Duodenal mucosa (tissue), 2 donors: ENCODE data around the gene WNT6.

ENCODE experiments used
- H3K27ac ChIP-seq: one replicate; pipeline ENCODE4 v1.7.0; 2013; ENCODE audit warnings: low read depth, low read length
- H3K27me3 ChIP-seq, 2 donors: one replicate each; pipeline ENCODE4 v1.7.0; 2013; ENCODE audit warnings: low read length in 2 of 2, control low read depth in 1 of 2; ENCODE audit not compliant: insufficient read depth in 2 of 2, control insufficient read depth in 1 of 2
- H3K36me3 ChIP-seq, 2 donors: one replicate each; pipeline ENCODE4 v1.7.0; 2013; ENCODE audit warnings: low read length in 2 of 2, control low read depth in 1 of 2; ENCODE audit not compliant: insufficient read depth in 2 of 2, control insufficient read depth in 1 of 2
- H3K4me1 ChIP-seq, 2 donors: one replicate each; pipeline ENCODE4 v1.7.0; 2013; ENCODE audit warnings: low read length in 2 of 2, control low read depth in 1 of 2; ENCODE audit not compliant: insufficient read depth in 2 of 2, control insufficient read depth in 1 of 2
- H3K4me3 ChIP-seq, 2 donors: one replicate each; pipeline ENCODE4 v1.7.0; 2013; ENCODE audit warnings: low read length in 2 of 2, low read depth in 1 of 2
- H3K9ac ChIP-seq, 2 donors: one replicate each; pipeline ENCODE4 v1.7.0; 2013; ENCODE audit warnings: low read length in 2 of 2, low read depth in 1 of 2
- H3K9me3 ChIP-seq, 2 donors: one replicate each; pipeline ENCODE4 v1.7.0; 2013; ENCODE audit warnings: low read length in 2 of 2, control low read depth in 1 of 2; ENCODE audit not compliant: control insufficient read depth in 1 of 2

The WNT6 gene

DNA sequence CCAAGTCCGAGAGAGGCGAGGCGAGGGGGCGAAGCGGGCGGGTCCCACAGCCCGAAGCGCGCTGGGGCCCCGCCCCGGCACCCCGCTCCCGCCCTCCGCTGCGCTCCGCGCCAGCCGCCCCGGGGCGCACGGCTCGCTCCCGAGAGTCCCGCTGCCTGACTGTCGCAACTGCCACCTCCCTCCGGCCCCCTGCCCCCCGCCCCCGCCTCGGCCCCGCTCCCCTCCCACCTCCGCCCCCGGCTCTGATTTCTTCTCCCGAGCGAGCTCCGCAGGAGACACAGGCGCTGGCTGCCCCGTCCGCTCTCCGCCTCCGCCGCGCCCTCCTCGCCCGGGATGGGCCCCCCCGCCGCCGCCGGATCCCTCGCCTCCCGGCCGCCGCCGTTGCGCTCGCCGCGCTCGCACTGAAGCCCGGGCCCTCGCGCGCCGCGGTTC is at the start of gene WNT6:
WNT6 (plus strand) TSS at position 250 of the 432 bp plus-strand sequence. CDS start 233 bp downstream, outside the sequence.
- peaks cover 61 to 63% of the 10 kb centered on the region in 2 donors for H3K27me3 ChIP-seq
- no peaks in the 10 kb centered on the region for H3K36me3 ChIP-seq
- no peaks in the 10 kb centered on the region for H3K9me3 ChIP-seq
- peaks cover 0 to 7% of the 10 kb centered on the region in 2 donors for H3K4me1 ChIP-seq
- H3K27ac ChIP-seq = no peak within 1 kb of the TSS
- H3K4me3 ChIP-seq = peak within 1 kb of the TSS in 1 of 2 donors; percentile 48
- H3K9ac ChIP-seq = no peak within 1 kb of the TSS

DNA sequence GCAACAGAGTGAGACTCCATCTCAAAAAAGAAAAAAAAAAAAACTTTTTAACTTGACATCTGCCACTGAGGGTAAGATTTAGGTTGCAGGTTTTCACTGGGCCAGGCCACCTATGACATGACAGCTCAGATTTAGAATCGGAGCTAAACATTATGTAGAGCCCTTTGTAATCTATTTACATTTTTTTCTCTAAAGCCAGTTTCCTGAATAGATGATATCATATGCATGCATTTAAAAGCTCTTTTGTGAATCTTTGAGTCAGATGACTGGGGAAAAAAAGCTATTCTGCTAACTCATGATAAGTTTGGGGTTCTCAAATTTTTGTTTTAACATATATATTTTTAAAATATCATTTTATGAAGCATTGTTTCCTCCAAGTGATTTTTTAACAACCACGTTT is 49.3 kb upstream of the WNT6 start:
- peaks cover 12 to 14% of the 10 kb centered on the region in 2 donors for H3K4me1 ChIP-seq
- H3K4me3 ChIP-seq = no peak overlapping the region
- H3K27me3 ChIP-seq = no peaks in the 10 kb centered on the region
- H3K27ac ChIP-seq = no peak overlapping the region
- peaks cover 13 to 23% of the 10 kb centered on the region in 2 donors for H3K36me3 ChIP-seq
- H3K9ac ChIP-seq = no peak overlapping the region
- no peaks in the 10 kb centered on the region for H3K9me3 ChIP-seq

DNA sequence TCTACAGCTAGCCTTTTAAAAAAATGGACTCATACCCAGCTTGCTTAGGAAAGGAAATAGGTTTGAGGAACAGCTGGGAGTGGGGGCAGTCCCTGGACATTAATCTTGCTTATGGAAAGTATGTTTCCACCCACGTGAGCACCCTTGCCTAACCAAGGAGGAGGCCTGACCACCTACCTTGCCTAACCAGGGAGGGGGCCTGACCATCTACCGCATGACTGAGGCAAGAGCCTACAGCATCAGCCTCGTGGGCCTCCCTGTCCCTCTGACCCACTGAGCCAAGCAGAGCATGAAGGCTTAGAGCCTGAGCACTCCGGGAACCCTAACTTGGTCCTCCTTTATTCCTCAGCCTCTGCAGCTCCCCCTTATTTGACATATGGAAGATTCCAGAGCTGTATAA is 48.2 kb upstream of the WNT6 start:
- Histone ChIP-seq H3K4me1 (peaks cover 12 to 14% of the 10 kb centered on the region in 2 donors), H3K4me3 (no peak overlapping the region), H3K36me3 (peaks cover 20 to 34% of the 10 kb centered on the region in 2 donors), H3K27me3 (no peaks in the 10 kb centered on the region), H3K9me3 (no peaks in the 10 kb centered on the region), H3K9ac (no peak overlapping the region), H3K27ac (no peak overlapping the region)

DNA sequence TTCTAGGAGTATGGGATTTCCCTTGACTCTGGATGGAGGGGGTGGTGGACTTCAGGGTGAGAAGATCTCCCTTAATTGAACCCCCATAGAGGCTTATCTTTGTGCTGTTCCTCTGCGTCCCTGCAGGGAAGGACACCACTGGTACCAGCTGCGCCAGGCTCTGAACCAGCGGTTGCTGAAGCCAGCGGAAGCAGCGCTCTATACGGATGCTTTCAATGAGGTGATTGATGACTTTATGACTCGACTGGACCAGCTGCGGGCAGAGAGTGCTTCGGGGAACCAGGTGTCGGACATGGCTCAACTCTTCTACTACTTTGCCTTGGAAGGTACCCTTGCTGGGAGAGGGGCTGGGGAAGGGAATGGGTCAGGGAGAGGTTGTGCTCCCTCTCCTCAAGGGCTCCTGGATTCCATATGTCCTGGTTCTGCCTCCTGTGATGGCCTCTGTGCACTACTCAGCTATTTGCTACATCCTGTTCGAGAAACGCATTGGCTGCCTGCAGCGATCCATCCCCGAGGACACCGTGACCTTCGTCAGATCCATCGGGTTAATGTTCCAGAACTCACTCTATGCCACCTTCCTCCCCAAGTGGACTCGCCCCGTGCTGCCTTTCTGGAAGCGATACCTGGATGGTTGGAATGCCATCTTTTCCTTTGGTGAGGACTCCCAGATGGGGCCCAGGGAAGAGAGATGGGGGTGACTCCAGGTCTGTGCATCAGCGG is 47.3 kb upstream of the WNT6 start:
- no peak overlapping the region for H3K4me3 ChIP-seq
- H3K9ac ChIP-seq = no peak overlapping the region
- H3K4me1 ChIP-seq = peaks cover 12 to 14% of the 10 kb centered on the region in 2 donors
- no peaks in the 10 kb centered on the region for H3K27me3 ChIP-seq
- no peaks in the 10 kb centered on the region for H3K9me3 ChIP-seq
- H3K36me3 ChIP-seq = peaks cover 20 to 39% of the 10 kb centered on the region in 2 donors
- no peak overlapping the region for H3K27ac ChIP-seq

DNA sequence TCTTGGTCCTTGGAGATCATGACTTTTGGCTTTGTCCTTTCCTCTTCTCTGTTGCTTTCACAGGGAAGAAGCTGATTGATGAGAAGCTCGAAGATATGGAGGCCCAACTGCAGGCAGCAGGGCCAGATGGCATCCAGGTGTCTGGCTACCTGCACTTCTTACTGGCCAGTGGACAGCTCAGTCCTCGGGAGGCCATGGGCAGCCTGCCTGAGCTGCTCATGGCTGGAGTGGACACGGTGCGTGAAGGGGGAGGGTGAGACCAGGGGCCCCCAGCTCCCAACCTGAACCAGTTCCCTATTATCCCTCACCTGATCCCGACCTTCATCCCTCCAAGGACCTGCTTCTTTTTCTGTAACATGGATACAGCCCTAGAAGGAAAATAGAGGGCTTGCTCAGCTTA is 46.7 kb upstream of the WNT6 start:
- Histone ChIP-seq H3K27ac (no peak overlapping the region), H3K9ac (no peak overlapping the region), H3K9me3 (no peaks in the 10 kb centered on the region), H3K27me3 (no peaks in the 10 kb centered on the region), H3K4me1 (peaks cover 12 to 14% of the 10 kb centered on the region in 2 donors), H3K4me3 (no peak overlapping the region), H3K36me3 (peaks cover 20 to 43% of the 10 kb centered on the region in 2 donors)

DNA sequence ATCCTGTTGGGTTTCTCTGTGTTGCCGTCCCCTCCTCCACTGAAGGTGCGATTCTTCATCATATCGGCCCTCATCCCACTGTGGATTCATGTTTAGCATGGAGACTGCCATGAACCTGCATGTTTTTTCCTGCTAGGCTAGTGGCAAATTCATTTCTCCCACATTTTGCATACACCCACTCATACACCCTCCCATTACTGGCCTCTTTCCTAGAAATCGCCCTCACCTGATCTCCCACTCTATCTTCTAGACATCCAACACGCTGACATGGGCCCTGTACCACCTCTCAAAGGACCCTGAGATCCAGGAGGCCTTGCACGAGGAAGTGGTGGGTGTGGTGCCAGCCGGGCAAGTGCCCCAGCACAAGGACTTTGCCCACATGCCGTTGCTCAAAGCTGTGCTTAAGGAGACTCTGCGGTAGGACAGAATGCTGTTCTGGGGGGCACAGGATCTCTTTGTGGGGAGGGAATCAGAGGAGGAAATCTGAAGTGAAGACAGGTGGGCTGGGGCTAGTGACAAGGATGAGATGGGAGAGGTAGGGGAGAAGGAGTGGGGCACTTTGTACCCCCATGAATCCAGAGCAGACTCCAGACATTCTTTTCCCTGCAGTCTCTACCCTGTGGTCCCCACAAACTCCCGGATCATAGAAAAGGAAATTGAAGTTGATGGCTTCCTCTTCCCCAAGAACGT is 45.7 kb upstream of the WNT6 start:
- Histone ChIP-seq H3K9me3 (no peaks in the 10 kb centered on the region), H3K4me1 (peaks cover 12 to 14% of the 10 kb centered on the region in 2 donors), H3K9ac (peak overlapping the region in 1 of 2 donors; percentile 17), H3K4me3 (peak overlapping the region in 1 of 2 donors; percentile 37), H3K27me3 (no peaks in the 10 kb centered on the region), H3K36me3 (peaks cover 20 to 53% of the 10 kb centered on the region in 2 donors), H3K27ac (no peak overlapping the region)

DNA sequence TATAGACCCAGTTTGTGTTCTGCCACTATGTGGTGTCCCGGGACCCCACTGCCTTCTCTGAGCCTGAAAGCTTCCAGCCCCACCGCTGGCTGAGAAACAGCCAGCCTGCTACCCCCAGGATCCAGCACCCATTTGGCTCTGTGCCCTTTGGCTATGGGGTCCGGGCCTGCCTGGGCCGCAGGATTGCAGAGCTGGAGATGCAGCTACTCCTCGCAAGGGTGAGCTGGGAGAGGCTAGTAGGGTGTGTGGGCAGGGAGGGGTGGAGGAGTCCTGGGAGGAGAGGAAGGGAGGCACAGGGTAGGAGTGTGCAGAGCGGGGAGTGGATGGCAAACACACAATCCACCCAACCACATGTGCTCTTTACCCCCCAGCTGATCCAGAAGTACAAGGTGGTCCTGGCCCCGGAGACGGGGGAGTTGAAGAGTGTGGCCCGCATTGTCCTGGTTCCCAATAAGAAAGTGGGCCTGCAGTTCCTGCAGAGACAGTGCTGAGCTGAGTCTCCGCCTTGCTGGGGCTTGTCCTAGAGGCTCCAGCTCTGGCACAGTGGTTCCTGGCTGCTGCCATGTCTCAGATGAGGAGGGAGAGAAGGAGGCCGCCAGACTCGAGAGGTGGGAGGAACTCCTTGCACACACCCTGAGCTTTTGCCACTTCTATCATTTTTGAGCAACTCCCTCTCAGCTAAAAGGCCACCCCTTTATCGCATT is 44.9 kb upstream of the WNT6 start:
- Histone ChIP-seq H3K9ac (peak overlapping the region in 1 of 2 donors; percentile 17), H3K4me3 (peak overlapping the region in 1 of 2 donors; percentile 37), H3K27me3 (no peaks in the 10 kb centered on the region), H3K4me1 (peaks cover 12 to 14% of the 10 kb centered on the region in 2 donors), H3K27ac (no peak overlapping the region), H3K9me3 (no peaks in the 10 kb centered on the region), H3K36me3 (peaks cover 20 to 54% of the 10 kb centered on the region in 2 donors)

DNA sequence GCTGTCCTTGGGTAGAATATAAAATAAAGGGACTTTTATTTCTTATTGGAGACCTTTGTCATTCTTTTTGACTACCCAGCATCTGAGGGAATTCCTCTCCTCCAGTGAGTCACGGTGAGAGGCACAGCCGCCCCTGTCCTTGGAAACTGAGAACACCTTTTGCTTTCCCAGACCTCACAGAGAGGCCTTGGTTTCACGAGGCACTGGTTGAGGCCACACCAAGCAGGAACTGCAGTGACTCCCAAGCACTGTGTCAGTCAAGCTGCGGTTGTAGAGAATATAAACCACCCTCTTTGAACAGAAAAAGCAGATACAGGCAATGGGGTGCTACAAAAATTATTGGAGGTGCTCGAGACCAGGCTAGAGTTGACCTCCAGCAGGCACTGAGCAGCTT is 44.4 kb upstream of the WNT6 start:
- Histone ChIP-seq H3K36me3 (peaks cover 20 to 54% of the 10 kb centered on the region in 2 donors), H3K4me1 (peaks cover 12 to 14% of the 10 kb centered on the region in 2 donors), H3K27me3 (no peaks in the 10 kb centered on the region), H3K9me3 (no peaks in the 10 kb centered on the region), H3K9ac (no peak overlapping the region), H3K27ac (no peak overlapping the region), H3K4me3 (no peak overlapping the region)

DNA sequence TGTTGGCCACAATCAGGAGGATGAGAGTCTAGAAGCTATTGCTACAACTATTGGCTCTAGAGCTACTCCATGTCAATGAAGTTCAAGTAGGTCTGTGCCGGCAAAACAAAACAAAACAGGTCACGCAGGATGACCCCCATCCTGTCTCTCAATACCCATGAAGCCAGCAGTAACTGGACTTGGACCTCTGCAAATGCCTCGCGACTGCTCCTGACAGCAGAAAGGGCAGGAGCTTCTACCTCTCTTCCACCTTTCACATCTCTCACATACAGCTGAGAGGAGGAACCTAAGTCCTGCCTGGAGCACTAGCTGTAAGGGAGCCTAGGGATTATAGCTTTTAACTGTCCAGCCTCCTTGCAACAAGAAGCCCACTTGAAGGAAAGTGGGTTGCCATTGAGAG is 44.0 kb upstream of the WNT6 start:
- peaks cover 12 to 14% of the 10 kb centered on the region in 2 donors for H3K4me1 ChIP-seq
- peaks cover 20 to 54% of the 10 kb centered on the region in 2 donors for H3K36me3 ChIP-seq

DNA sequence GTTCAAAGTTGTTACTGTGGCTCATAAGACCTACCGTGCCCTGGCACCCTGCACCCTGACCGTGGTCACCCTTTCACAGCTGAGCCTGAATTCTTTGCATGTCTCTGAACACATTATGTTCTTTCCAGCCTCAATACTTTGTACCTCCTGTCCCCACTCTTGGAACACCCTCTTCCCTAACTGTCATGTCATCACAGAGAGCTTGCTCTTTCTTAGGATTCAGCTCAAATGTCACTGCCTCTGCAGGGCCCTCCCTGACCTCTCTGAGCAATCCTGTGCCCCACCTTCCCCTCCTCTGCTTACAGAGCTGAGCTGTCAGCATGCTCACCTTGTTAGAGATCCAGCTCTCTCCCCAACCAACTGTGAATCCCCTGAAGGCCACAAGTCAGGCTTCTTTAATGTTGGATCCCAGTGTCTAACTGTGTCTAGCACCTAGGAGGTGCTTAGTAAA is 43.0 kb upstream of the WNT6 start:
- no peak overlapping the region for H3K4me3 ChIP-seq
- H3K36me3 ChIP-seq = peaks cover 20 to 50% of the 10 kb centered on the region in 2 donors
- H3K27me3 ChIP-seq = no peaks in the 10 kb centered on the region
- H3K9ac ChIP-seq = no peak overlapping the region
- no peak overlapping the region for H3K27ac ChIP-seq
- H3K4me1 ChIP-seq = peaks cover 12 to 14% of the 10 kb centered on the region in 2 donors
- H3K9me3 ChIP-seq = no peaks in the 10 kb centered on the region

More for the DNA sequence above, 44.0 kb upstream of the WNT6 start:
- no peak overlapping the region for H3K9ac ChIP-seq
- no peak overlapping the region for H3K4me3 ChIP-seq
- H3K9me3 ChIP-seq = no peaks in the 10 kb centered on the region
- H3K27ac ChIP-seq = no peak overlapping the region
- H3K27me3 ChIP-seq = no peaks in the 10 kb centered on the region
